Measurements from ENCODE around the gene SERINC5. TPM values are rescaled to one million over a fixed set of nuclear protein-coding genes. Genes with fewer than 3 reads are reported as not detected.

SERINC5 gene
- total RNA-seq, 4 donors from 2014 or later, result 19.5 to 32.8 (median 25.6) TPM

DNA sequence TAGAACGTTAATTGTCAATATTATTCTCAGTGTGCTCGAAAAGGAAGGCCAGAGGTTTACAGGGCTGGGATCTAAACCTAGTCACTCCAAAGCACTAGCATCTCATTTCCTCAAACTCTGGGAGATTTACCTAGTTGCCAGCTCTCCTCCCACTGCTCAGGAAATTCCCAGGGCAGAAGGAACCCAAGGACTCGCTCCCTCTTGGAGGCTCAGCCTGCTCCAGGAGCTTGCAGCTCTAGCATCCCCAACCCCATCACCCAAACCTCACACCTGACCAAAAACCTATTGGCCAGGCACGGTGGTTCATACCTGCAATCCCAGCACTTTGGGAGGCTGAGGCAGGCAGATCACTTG is 26.0 kb downstream of the SERINC5 start:
- no peak for ATAC-seq (ENCODE audit: low FRiP score)
- DNase-seq (ENCODE audit: low spot score), result no peak

DNA sequence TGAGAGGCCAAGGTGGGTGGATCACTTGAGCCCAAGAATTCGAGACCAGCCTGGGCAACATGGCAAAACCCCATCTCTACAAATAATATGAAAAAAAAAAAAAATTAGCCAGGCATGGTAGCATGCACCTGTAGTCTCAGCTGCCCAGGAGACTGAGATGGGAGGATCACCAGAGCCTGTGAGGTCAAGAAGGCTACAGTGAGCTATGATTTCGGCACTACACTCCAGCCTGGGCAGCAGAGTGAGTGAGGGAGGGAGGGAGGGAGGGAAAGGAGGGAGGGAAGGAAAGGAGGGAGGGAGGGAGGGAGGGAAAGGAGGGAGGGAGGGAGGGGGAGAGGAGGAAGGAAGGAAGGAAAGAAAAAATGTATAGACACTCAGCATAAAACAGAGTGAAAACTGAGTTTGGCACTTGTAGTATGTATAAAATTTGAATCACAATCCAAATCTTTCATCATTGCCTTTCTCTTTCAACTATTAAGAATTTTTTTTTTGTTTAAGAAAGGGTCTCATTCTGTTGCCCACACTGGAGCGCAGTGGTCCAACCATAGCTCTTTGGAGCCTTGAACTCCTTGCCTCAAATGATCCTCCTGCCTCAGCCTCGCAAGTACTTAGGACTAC is 27.8 kb downstream of the SERINC5 start:
- ATAC-seq (ENCODE audit: low FRiP score) (no peak), DNase-seq (ENCODE audit: low spot score) (no peak)
- TF ChIP-seq CTCF (IDR thresholded peaks at IDR 0.05), result no peak

More for the DNA sequence above, 26.0 kb downstream of the SERINC5 start:
- TF ChIP-seq CTCF (IDR thresholded peaks at IDR 0.05), result no peak

GRCh38 chr5:80225934-80226326 is 29.9 kb downstream of the SERINC5 start:
- TF ChIP-seq CTCF (IDR thresholded peaks at IDR 0.05), result no peak
- ATAC-seq (ENCODE audit: low FRiP score), result no peak
- DNase-seq (ENCODE audit: low spot score), result no peak

DNA sequence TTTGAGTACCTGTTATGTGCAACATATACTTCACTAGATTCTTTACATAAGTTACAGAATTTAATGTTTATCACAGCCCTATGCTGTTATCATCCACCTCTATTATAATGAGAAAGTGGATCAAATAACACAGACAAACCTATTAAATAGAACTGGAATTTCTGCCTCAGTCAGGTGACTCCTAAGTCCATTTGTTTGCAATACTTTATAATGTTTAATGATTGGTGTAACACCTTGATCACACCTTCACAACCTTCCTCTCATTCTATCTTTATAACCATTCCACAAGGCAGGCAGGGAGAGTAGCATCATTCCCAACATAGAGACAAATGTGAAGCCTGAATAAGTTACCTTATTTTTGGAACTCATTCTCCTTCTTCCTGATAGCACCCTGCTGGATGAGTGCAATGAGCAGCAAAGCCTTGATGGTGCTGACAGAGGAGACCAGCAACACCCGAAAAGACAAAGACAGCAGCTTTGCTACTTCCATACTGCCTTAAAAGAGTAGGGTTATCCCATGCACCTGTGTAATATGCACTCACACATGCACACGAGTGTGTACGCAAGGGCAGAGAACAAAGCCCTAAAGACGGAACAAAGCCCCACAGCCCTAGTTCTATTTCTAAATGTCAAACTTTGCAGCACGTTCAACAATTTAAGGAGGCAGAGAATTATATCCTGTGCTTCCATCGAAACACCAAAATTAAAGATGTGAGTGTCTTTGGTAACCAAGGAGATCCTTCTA is 30.5 kb downstream of the SERINC5 start:
- DNase-seq (ENCODE audit: low spot score) (no peak), ATAC-seq (ENCODE audit: low FRiP score) (no peak)
- no peak for TF ChIP-seq CTCF (IDR thresholded peaks at IDR 0.05)

GRCh38 chr5:80223561-80223960 is 32.3 kb downstream of the SERINC5 start:
- DNase-seq (ENCODE audit: low spot score), result no peak
- no peak for ATAC-seq (ENCODE audit: low FRiP score)
- TF ChIP-seq CTCF (IDR thresholded peaks at IDR 0.05), result no peak

DNA sequence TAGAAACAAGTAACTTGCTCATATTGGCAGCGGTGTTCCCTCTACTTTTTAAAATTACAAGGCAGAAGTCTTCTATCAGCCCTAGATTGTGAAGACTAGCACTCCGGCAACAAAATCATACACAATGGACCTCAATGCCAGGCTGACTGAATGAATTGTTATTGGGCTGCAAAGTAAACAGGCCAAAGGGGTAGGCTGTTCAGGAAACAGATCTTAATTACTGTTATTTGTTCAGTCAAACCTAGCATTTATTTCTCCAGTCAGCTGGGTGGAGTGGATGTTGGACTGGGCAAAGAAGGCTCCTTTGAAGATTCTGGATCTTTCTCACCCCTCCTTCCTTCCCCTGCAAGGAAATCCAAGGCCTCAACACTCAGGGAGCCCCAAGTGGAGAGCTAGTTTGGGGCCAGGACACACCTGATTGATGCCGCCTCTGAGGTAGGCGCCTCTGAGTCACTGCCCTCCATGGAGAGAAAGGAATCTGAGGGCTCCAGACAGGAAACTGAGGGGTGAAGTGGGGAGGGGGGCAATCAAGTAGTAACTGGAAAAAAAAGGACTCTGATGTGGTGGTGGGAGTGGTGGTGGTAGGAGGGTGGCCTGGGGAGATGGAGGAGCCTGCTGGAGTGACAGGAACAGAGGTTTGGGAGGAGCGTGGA is 35.5 kb downstream of the SERINC5 start:
- ATAC-seq (ENCODE audit: low FRiP score) (no peak), DNase-seq (ENCODE audit: low spot score) (no peak)
- TF ChIP-seq CTCF (IDR thresholded peaks at IDR 0.05), result no peak

All from omental fat pad (tissue), 4 donors.